ENCODE data around the gene PRSS21.
A peak's percentile ranks its signal among the peaks of the same experiment; 100 is the strongest.

Gene PRSS21

GRCh38 chr16:2858245-2859025 lies 41.4 kb downstream of the PRSS21 start:
- TF ChIP-seq RAD21 (IDR thresholded peaks at IDR 0.05; ENCODE audit: low read depth) (no peak), TEAD4 (IDR thresholded peaks at IDR 0.05) (no peak), REST (IDR thresholded peaks at IDR 0.05; ENCODE audit: low read depth) (no peak), CEBPB (IDR thresholded peaks at IDR 0.05) (no peak), EP300 (IDR thresholded peaks at IDR 0.05; ENCODE audit: borderline replicate concordance) (no peak; the same call in none of the 2 replicates), TCF12 (IDR thresholded peaks at IDR 0.05; ENCODE audit: low read depth) (no peak), USF1 (IDR thresholded peaks at IDR 0.05) (peak; percentile 65; the same call in 1 of the 2 replicates), CREB1 (IDR thresholded peaks at IDR 0.05; ENCODE audit: low read depth) (peak; percentile 24; the same call in 1 of the 2 replicates), FOXM1 (IDR thresholded peaks at IDR 0.05; ENCODE audit: borderline replicate concordance, low read depth) (0 out of 2 replicates have a peak, but pooled peaks have one; percentile 46), ZBTB7A (IDR thresholded peaks at IDR 0.05; ENCODE audit: low read depth) (peak; percentile 93; the same call in 1 of the 2 replicates), TAF1 (IDR thresholded peaks at IDR 0.05; ENCODE audit: low read depth) (no peak), YY1 (IDR thresholded peaks at IDR 0.05; ENCODE audit: low read depth) (no peak), EGR1 (IDR thresholded peaks at IDR 0.05) (no peak), MAX (IDR thresholded peaks at IDR 0.05) (no peak; the same call in 1 of the 2 replicates)

- TF ChIP-seq NFIC (IDR thresholded peaks at IDR 0.05) = no peak
- no peak for TF ChIP-seq USF1 (IDR thresholded peaks at IDR 0.05)
- TF ChIP-seq CEBPB (IDR thresholded peaks at IDR 0.05) = no peak
- TF ChIP-seq ZBTB7A (IDR thresholded peaks at IDR 0.05; ENCODE audit: low read depth) = no peak
- no peak for TF ChIP-seq REST (IDR thresholded peaks at IDR 0.05; ENCODE audit: low read depth)
- no peak for TF ChIP-seq YY1 (IDR thresholded peaks at IDR 0.05; ENCODE audit: low read depth)
- no peak for TF ChIP-seq TEAD4 (IDR thresholded peaks at IDR 0.05)
- TF ChIP-seq FOXM1 (IDR thresholded peaks at IDR 0.05; ENCODE audit: borderline replicate concordance, low read depth) = no peak
- TF ChIP-seq TAF1 (IDR thresholded peaks at IDR 0.05; ENCODE audit: low read depth) = no peak
- TF ChIP-seq TCF12 (IDR thresholded peaks at IDR 0.05; ENCODE audit: low read depth) = no peak
- TF ChIP-seq EGR1 (IDR thresholded peaks at IDR 0.05) = no peak
- TF ChIP-seq RAD21 (IDR thresholded peaks at IDR 0.05; ENCODE audit: low read depth) = no peak
- TF ChIP-seq MAX (IDR thresholded peaks at IDR 0.05) = no peak
- no peak for TF ChIP-seq EP300 (IDR thresholded peaks at IDR 0.05; ENCODE audit: borderline replicate concordance)
- TF ChIP-seq CREB1 (IDR thresholded peaks at IDR 0.05; ENCODE audit: low read depth) = no peak
Observed at GRCh38 chr16:2859686-2860265, 42.7 kb downstream of the PRSS21 start.

GRCh38 chr16:2860826-2861567 lies 44.0 kb downstream of the PRSS21 start:
- TF ChIP-seq TEAD4 (IDR thresholded peaks at IDR 0.05) = no peak
- no peak for TF ChIP-seq TAF1 (IDR thresholded peaks at IDR 0.05; ENCODE audit: low read depth)
- peak; percentile 35; the same call in 1 of the 2 replicates for TF ChIP-seq USF1 (IDR thresholded peaks at IDR 0.05)
- TF ChIP-seq NFIC (IDR thresholded peaks at IDR 0.05) = no peak
- TF ChIP-seq REST (IDR thresholded peaks at IDR 0.05; ENCODE audit: low read depth) = peak; percentile 92
- TF ChIP-seq RAD21 (IDR thresholded peaks at IDR 0.05; ENCODE audit: low read depth) = no peak
- TF ChIP-seq CEBPB (IDR thresholded peaks at IDR 0.05) = no peak
- no peak for TF ChIP-seq ZBTB7A (IDR thresholded peaks at IDR 0.05; ENCODE audit: low read depth)
- no peak for TF ChIP-seq YY1 (IDR thresholded peaks at IDR 0.05; ENCODE audit: low read depth)
